ENCODE data around the gene RNLS. TPM values are rescaled to one million over a fixed set of nuclear protein-coding genes. Genes with fewer than 3 reads are reported as not detected.

Gene RNLS
- total RNA-seq, 4 donors from 2014 or later = 10.6 to 38.7 (median 28.2) TPM

GRCh38 chr10:88259381-88259780, 323.7 kb downstream of the RNLS start:
- Histone ChIP-seq H3K4me1 (peaks cover 6 to 24% of the 10 kb centered on the region in 2 donors), H3K4me3 (replicated peaks in 1 of 3) (no peak overlapping the region), H3K27ac (peak overlapping the region in 1 of 3 donors; percentile 14), H3K27me3 (no peaks in the 10 kb centered on the region), H3K36me3 (no peaks in the 10 kb centered on the region), H3K9me3 (no peaks in the 10 kb centered on the region)
- peak; percentile 59 to 68 for DNase-seq
- intact Hi-C loops (cut with DNase I) = no loop called here
- no peak for TF ChIP-seq POLR2A (IDR thresholded peaks at IDR 0.05)
- TF ChIP-seq CTCF (IDR thresholded peaks at IDR 0.05) = no peak
- WGBS, 2 donors = 56 to 69% methylated on average over 6 of the region's 6 CpGs

GRCh38 chr10:88256886-88257285, 326.2 kb downstream of the RNLS start:
- TF ChIP-seq CTCF (IDR thresholded peaks at IDR 0.05) (no peak), POLR2A (IDR thresholded peaks at IDR 0.05) (no peak)
- H3K27ac ChIP-seq = peak overlapping the region in 2 of 3 donors; percentile 41 to 57
- no peak for DNase-seq
- no peaks in the 10 kb centered on the region for H3K27me3 ChIP-seq
- no peak overlapping the region for H3K4me3 ChIP-seq (replicated peaks in 1 of 3)
- no peaks in the 10 kb centered on the region for H3K9me3 ChIP-seq
- peaks cover 19 to 31% of the 10 kb centered on the region in 2 donors for H3K4me1 ChIP-seq
- intact Hi-C loops (cut with DNase I) = no loop called here
- 77 to 78% methylated on average over 4 of the region's 4 CpGs for WGBS, 2 donors
- H3K36me3 ChIP-seq = no peaks in the 10 kb centered on the region

- Histone ChIP-seq H3K36me3 (no peaks in the 10 kb centered on the region), H3K4me3 (replicated peaks in 1 of 3) (no peak overlapping the region), H3K4me1 (peaks cover 19 to 31% of the 10 kb centered on the region in 2 donors), H3K9me3 (no peaks in the 10 kb centered on the region), H3K27ac (peak overlapping the region in 2 of 3 donors; percentile 41 to 57), H3K27me3 (no peaks in the 10 kb centered on the region)
- 83 to 85% methylated on average over 20 of the region's 20 CpGs for WGBS, 2 donors
- intact Hi-C loops (cut with DNase I) = no loop called here
- DNase-seq = peak in 1 of 2 donors; percentile 7
- no peak for TF ChIP-seq CTCF (IDR thresholded peaks at IDR 0.05)
- TF ChIP-seq POLR2A (IDR thresholded peaks at IDR 0.05) = no peak
Measured at GRCh38 chr10:88256013-88256680, 327.0 kb downstream of the RNLS start.

GRCh38 chr10:88254091-88254490, 329.0 kb downstream of the RNLS start:
- TF ChIP-seq CTCF (IDR thresholded peaks at IDR 0.05) (no peak), POLR2A (IDR thresholded peaks at IDR 0.05) (no peak)
- no peaks in the 10 kb centered on the region for H3K27me3 ChIP-seq
- WGBS, 2 donors = 83 to 88% methylated on average over 1 of the region's 1 CpG
- H3K9me3 ChIP-seq = no peaks in the 10 kb centered on the region
- intact Hi-C loops (cut with DNase I) = no loop called here
- H3K36me3 ChIP-seq = no peaks in the 10 kb centered on the region
- DNase-seq = peak; percentile 22 to 27
- peaks cover 14 to 17% of the 10 kb centered on the region in 2 donors for H3K4me1 ChIP-seq
- H3K4me3 ChIP-seq (replicated peaks in 1 of 3) = no peak overlapping the region
- no peak overlapping the region for H3K27ac ChIP-seq

GRCh38 chr10:88253622-88254021, 329.5 kb downstream of the RNLS start:
- intact Hi-C loops (cut with DNase I) = no loop called here
- WGBS, 2 donors = 41 to 43% methylated on average over 2 of the region's 2 CpGs
- TF ChIP-seq POLR2A (IDR thresholded peaks at IDR 0.05) (no peak), CTCF (IDR thresholded peaks at IDR 0.05) (no peak)
- Histone ChIP-seq H3K9me3 (no peaks in the 10 kb centered on the region), H3K4me3 (replicated peaks in 1 of 3) (no peak overlapping the region), H3K27ac (no peak overlapping the region), H3K4me1 (peaks cover 12 to 14% of the 10 kb centered on the region in 2 donors), H3K36me3 (no peaks in the 10 kb centered on the region), H3K27me3 (no peaks in the 10 kb centered on the region)
- DNase-seq = peak; percentile 48 to 50

Data from thyroid gland (tissue), 4 donors.